Non-pigmented ciliary epithelial cell (primary cell): ENCODE results near the gene ISOC2.

Experiments used
- DNase-seq: peaks from one replicate; pipeline ENCODE4 v3.0.0-alpha.2; 2010; ENCODE audit warnings: low read depth

The ISOC2 gene

DNA sequence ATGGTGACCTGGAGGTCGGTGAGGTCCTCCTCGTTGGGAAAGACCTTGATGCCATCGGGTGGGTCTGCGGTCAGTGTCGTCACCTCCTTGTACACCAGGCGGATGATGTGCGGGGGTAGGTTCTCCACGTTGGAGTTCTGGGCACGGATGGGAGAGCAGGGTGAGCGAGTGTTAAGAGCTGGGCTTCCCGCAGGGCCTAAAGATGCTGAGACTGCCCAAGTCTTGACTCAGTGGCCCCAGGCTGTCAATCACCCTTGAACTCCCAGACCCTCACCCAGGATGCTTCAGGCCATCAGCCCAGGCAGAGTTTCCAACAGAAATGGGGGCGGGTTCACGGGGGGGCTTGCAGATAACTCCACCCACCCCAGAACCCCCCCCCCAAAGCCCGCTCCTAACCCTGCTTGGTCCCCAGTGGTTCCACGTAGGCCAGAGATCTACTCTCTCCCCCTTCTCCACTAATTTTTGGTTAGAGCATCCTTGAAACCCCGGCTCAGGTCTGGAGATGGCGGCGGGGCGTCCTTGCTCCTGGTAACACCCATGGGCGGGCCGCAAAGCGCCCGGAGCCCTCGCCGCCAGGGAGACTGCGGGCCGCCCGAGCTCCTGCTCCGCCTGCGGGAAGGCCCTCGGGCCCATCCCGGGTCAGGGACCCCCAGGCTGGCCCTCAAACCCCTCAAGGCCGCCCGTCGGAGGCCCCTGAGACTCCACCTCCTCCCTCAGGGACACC lies 54.5 kb downstream of the ISOC2 start:
- DNase-seq, result no peak

DNA sequence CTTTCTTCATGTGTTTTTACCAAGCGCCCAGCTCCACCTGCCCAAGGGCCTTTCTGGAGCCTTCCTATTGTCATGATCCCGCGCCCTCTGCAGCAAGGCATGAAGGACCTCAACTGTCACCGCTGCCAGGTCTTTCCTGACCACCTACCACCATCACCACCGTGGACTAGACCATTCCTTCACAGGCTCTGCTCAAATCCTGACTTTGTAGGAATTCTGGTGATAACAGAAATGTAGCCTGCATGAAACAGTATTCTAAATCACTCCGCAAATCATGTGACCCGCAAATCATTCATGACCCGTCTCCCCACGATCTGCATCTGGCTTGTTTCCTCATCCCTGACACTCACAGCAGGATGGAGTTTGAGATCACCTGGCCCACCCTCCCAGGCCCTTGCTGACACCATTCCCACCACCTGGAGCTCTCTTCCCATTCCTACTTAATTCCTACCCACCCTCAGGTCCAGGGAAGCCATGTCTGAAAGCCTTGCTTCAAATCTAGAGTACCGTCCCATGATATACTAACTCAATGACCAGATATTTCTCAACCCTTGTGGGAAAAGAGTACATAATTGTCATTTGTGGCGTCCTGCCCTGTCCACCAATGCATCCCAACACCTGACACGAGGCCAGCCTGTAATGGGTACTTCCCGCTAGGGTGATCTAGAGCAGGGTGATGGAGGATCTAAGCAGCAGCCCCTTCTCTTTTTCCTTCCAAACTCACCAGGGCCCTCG lies 55.2 kb downstream of the ISOC2 start:
- DNase-seq, result no peak

DNA sequence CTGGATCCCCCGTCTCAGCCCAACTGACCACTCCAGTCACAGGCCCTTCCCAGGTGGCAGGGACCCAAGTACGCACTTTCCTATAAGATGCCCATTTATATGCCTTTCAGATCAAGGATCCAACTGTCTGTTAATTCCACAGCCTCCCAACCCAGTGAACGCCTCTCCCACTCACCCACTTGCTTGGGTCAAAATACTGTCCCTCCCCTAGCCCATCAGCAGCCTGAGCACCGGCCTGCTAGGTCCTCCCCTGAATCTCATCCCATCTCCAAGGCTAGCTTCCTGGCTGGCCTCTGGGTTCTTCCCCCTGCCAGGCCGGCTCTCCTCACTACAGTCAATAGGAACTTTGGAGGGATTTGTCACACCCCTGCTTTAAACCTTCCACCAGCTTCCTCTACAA lies 55.8 kb downstream of the ISOC2 start:
- no peak for DNase-seq
